K562 (cell line): ENCODE measurements around the gene ARHGAP24. TPM values are rescaled to one million over a fixed set of nuclear protein-coding genes. Genes with fewer than 3 reads are reported as not detected.
A peak's percentile ranks its signal among the peaks of the same experiment; 100 is the strongest.

Experiments used
- ATAC-seq: fragments of 200-7000 bp; cut with Tn5 transposase; 3 replicates; pipeline ENCODE4 v1.9.1; 2020; ENCODE audit warnings: moderate library complexity
- BruUV-seq: library from RNA; stranded (reverse); fragments of 400-500 nt; replicated peaks from 2 replicates; lab custom pipeline; 2021; lab: Mats Ljungman, UMichigan
- CTCF ChIA-PET: fragments of 300-600 bp; formaldehyde crosslinking; extraction: SDS; loops from one replicate; lab custom pipeline; 2021; ENCODE audit warnings: low intra/inter-chr PET ratio; lab: Yijun Ruan, JAX
- POLR2A ChIA-PET: fragments of 300-600, 350-650 bp; sonication (Branson Sonifier 250); formaldehyde crosslinking; extraction: SDS; loops from one replicate; lab custom pipeline; 2021; ENCODE audit warnings: antibody characterized with exemption, inconsistent platforms; lab: Yijun Ruan, JAX
- DNase-seq, 4 experiments: peaks; one replicate each; pipeline versions ENCODE4 v3.0.0 to v3.0.0-alpha.2; 2011 to 2018; ENCODE audit warnings: low spot score in 3 of 4, mixed read lengths in 3 of 4; ENCODE audit errors: extremely low read depth in 1 of 4
- FAIRE-seq: peaks from 2 replicates; lab custom pipeline; 2011; peaks lifted over from hg19 to GRCh38; lab: Jason Lieb, UNC
- H2AFZ ChIP-seq: 2 replicates; pipeline ENCODE4 v1.6.0; 2011; ENCODE audit warnings: low read depth, low read length, control low read depth, inconsistent platforms
- H3K27ac ChIP-seq: fragments of 200-600 bp; 3 replicates; pipeline ENCODE4 v1.8.0; 2011; ENCODE audit warnings: low read depth, mild to moderate bottlenecking, control low read depth, inconsistent platforms, low read length, moderate library complexity, mixed read lengths; ENCODE audit errors: extremely low read depth
- H3K27me3 ChIP-seq, 2 experiments: fragments of 300-600 bp in 1 of 2; 2 replicates in 1 of 2; 3 replicates in 1 of 2; pipeline versions ENCODE4 v1.6.0 to v1.8.0; 2011; ENCODE audit warnings: inconsistent platforms in 2 of 2, low read length in 2 of 2, mild to moderate bottlenecking in 1 of 2, mixed read lengths in 1 of 2, moderate library complexity in 1 of 2; ENCODE audit not compliant: control insufficient read depth in 2 of 2, insufficient read depth in 2 of 2
- H3K36me3 ChIP-seq: fragments of 300-600 bp; 3 replicates; pipeline ENCODE4 v1.8.0; 2011; ENCODE audit warnings: mild to moderate bottlenecking, low read length, inconsistent platforms; ENCODE audit not compliant: control insufficient read depth, insufficient read depth
- H3K4me1 ChIP-seq, 2 experiments: fragments of 200-600 bp in 1 of 2; replicated peaks in 1 of 2; 2 replicates in 1 of 2; 3 replicates in 1 of 2; pipeline versions ENCODE4 v1.5.1 to v1.8.0; 2011; ENCODE audit warnings: inconsistent platforms in 2 of 2, low read length in 2 of 2, mild to moderate bottlenecking in 1 of 2, mixed read lengths in 1 of 2, moderate library complexity in 1 of 2; ENCODE audit not compliant: control insufficient read depth in 2 of 2, insufficient read depth in 2 of 2
- H3K4me2 ChIP-seq: 2 replicates; pipeline ENCODE4 v1.6.1; 2011; ENCODE audit warnings: low read length, control low read depth, inconsistent platforms, mixed read lengths; ENCODE audit not compliant: insufficient read depth
- H3K4me3 ChIP-seq: fragments of 200-600 bp; sonication (generic), shearing (Covaris generic); 2 replicates; pipeline ENCODE4 v1.5.1; 2016; ENCODE audit warnings: control low read depth, inconsistent platforms
- H3K79me2 ChIP-seq: fragments of 200-600 bp; 3 replicates; pipeline ENCODE4 v1.8.0; 2011; ENCODE audit warnings: low read length, inconsistent platforms; ENCODE audit not compliant: control insufficient read depth, insufficient read depth
- H3K9ac ChIP-seq, 2 experiments: 2 replicates each; pipeline versions ENCODE4 v1.6.0 to v1.6.1; 2011; ENCODE audit warnings: low read depth in 2 of 2, low read length in 2 of 2, control low read depth in 1 of 2, inconsistent platforms in 1 of 2, mild to moderate bottlenecking in 1 of 2, mixed read lengths in 1 of 2; ENCODE audit not compliant: insufficient read depth in 1 of 2
- H3K9me1 ChIP-seq: one replicate; pipeline ENCODE4 v1.6.0; 2011; ENCODE audit warnings: inconsistent platforms, mild to moderate bottlenecking, low read length, moderate library complexity; ENCODE audit not compliant: control insufficient read depth, insufficient read depth
- H3K9me3 ChIP-seq: replicated peaks from 2 replicates; pipeline ENCODE4 v1.5.1; 2011; ENCODE audit warnings: low read depth, low read length, inconsistent platforms; ENCODE audit not compliant: control insufficient read depth, insufficient read depth
- H4K20me1 ChIP-seq: replicated peaks from 2 replicates; pipeline ENCODE4 v1.6.1; 2011; ENCODE audit warnings: low read length, inconsistent platforms, mixed read lengths; ENCODE audit not compliant: control insufficient read depth, insufficient read depth
- DMBX1 ChIP-seq: fragments of 250-450 bp; sonication (Bioruptor Pico); IDR thresholded peaks from 2 replicates; pipeline ENCODE4 v1.8.0; 2022; ENCODE audit warnings: inconsistent platforms, mild to moderate bottlenecking, moderate library complexity, borderline replicate concordance
- RBM25 ChIP-seq: fragments of 200-400 bp; formaldehyde crosslinking; IDR thresholded peaks from 2 replicates; pipeline ENCODE4 v1.6.1; 2018; ENCODE audit warnings: low read length, low read depth, moderate library complexity; ENCODE audit not compliant: severe bottlenecking
- SIN3A ChIP-seq, 2 experiments: fragments of 150-350 bp in 1 of 2; IDR thresholded peaks; 2 replicates each; pipeline ENCODE4 v1.6.1; 2011 to 2016; ENCODE audit warnings: borderline replicate concordance in 2 of 2, low read depth in 2 of 2, low read length in 2 of 2, mild to moderate bottlenecking in 2 of 2, moderate library complexity in 2 of 2; ENCODE audit not compliant: control insufficient read depth in 1 of 2
- THRAP3 ChIP-seq: fragments of 450-650 bp; IDR thresholded peaks from 2 replicates; pipeline ENCODE4 v1.6.1; 2016; ENCODE audit warnings: mild to moderate bottlenecking, inconsistent platforms, borderline replicate concordance
- ZFP36 ChIP-seq: fragments of 150-350 bp; IDR thresholded peaks from 2 replicates; pipeline ENCODE4 v1.6.1; 2018; ENCODE audit warnings: low read length, low read depth; ENCODE audit not compliant: partially characterized antibody
- ZNF668 ChIP-seq: fragments of 250-450 bp; sonication (Bioruptor Pico); IDR thresholded peaks from 2 replicates; pipeline ENCODE4 v1.8.0; 2022; ENCODE audit warnings: mild to moderate bottlenecking, inconsistent platforms
- WGBS: fragments of 100-300 bp; shearing (Covaris generic); methylation state at CpG from one replicate; pipeline ENCODE4 v1.1.6; 2016; ENCODE audit warnings: low coverage, mixed read lengths; ENCODE audit not compliant: insufficient coverage; ENCODE audit errors: missing lambda C conversion rate; 5-methylcytosine and 5-hydroxymethylcytosine counted together
- in situ Hi-C: fragments of 300-500 bp; cut with MboI; formaldehyde crosslinking; loops from 4 replicates; pipeline ENCODE4 v1.15.0; 2018; ENCODE audit warnings: inconsistent platforms, mixed read lengths
- intact Hi-C: fragments of 100-400 bp; cut with micrococcal nuclease; formaldehyde crosslinking; loops from 2 replicates; pipeline ENCODE4 v1.14.2; 2022
- polyA plus RNA-seq, 8 experiments: library from polyadenylated mRNA; depleted of rRNA in 4 of 8; stranded (reverse) in 5 of 8; unstranded in 3 of 8; fragments of >200 nt; fragmentation: Nextera tagmentation in 2 of 8; fragmentation: Illumina TruSeq in 1 of 8; extraction: Ambion mirVana in 2 of 8; extraction: Trizol in 1 of 8; gene quantifications; 2 replicates each; pipeline versions ENCODE4 v1.2.1 to v1.2.3, GENCODE V29; 2011 to 2014; ENCODE audit warnings: inconsistent platforms in 1 of 8, missing spikeins in 1 of 8
- total RNA-seq, 7 experiments: library from RNA; depleted of rRNA in 6 of 7; stranded (reverse); fragments of >200 nt in 6 of 7; fragmentation: Illumina TruSeq in 2 of 7; extraction: Trizol in 2 of 7; gene quantifications; 2 replicates each; pipeline versions ENCODE4 v1.2.1 to v1.2.3, GENCODE V29; 2011 to 2021; ENCODE audit warnings: low replicate concordance in 1 of 7
- TF ChIP-seq, protein P1 (sequence below), 2 experiments: fragments of 200-800 bp in 1 of 2; sonication (Bioruptor generic) in 1 of 2; sonication (generic) in 1 of 2; formaldehyde crosslinking in 1 of 2; IDR thresholded peaks in 1 of 2; conservative IDR thresholded peaks in 1 of 2; 2 replicates each; pipeline versions ENCODE4 v1.5.0 to v1.6.1; 2016 to 2020; ENCODE audit warnings: missing compliant biosample characterization in 1 of 2, missing genetic modification characterization in 1 of 2, missing genetic modification reagents in 1 of 2
- TF ChIP-seq, protein P2 (sequence below), 2 experiments: fragments of 450-650 bp in 1 of 2; IDR thresholded peaks; 2 replicates each; pipeline ENCODE4 v1.6.1; 2011 to 2017; ENCODE audit warnings: low read depth in 2 of 2, antibody characterized with exemption in 1 of 2, borderline replicate concordance in 1 of 2, low read length in 1 of 2, mild to moderate bottlenecking in 1 of 2, mixed read lengths in 1 of 2; ENCODE audit not compliant: control insufficient read depth in 1 of 2
- TF ChIP-seq, protein P3 (sequence below): sonication (generic); formaldehyde crosslinking; IDR thresholded peaks from 2 replicates; pipeline ENCODE4 v1.8.0; 2023; ENCODE audit warnings: missing genetic modification reagents, mild to moderate bottlenecking, borderline replicate concordance

ARHGAP24 gene
- total and polyA plus RNA-seq, 9 of the 15 experiments (the other 6 are each of a cell fraction or from before 2014, with no cell fraction given), result 8.0 to 22.6 (median 14.0) TPM

DNA sequence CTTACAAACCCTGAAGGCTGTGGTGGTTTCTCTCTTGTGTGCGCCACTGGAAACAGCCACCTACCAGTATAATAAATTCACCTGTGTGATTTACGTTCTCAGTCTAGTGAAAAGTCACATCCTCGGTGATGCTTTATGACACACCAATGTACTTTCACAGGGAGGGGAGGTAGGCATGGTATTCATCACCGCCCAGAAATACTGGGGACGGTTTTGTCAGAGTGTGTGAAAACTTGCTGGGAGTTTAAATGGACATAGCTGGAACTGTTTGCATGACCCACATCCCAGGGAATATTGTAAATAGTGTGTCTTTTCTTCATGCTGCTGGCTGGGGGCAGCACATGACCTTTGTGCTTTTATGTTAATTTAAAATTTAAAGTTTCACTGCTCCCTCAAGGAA lies 463.1 kb downstream of the ARHGAP24 start (continued):
- TF ChIP-seq ZNF668 (CRISPR knock-in tag) (no peak), THRAP3 (no peak), SIN3A (IDR thresholded peaks at IDR 0.05; ENCODE audit: borderline replicate concordance in 2 of 2, control insufficient read depth in 1 of 2, low read depth in 2 of 2, low read length in 2 of 2) (no peak)
- TF ChIP-seq, protein P1, sequence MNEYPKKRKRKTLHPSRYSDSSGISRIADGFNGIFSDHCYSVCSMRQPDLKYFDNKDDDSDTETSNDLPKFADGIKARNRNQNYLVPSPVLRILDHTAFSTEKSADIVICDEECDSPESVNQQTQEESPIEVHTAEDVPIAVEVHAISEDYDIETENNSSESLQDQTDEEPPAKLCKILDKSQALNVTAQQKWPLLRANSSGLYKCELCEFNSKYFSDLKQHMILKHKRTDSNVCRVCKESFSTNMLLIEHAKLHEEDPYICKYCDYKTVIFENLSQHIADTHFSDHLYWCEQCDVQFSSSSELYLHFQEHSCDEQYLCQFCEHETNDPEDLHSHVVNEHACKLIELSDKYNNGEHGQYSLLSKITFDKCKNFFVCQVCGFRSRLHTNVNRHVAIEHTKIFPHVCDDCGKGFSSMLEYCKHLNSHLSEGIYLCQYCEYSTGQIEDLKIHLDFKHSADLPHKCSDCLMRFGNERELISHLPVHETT (CRISPR knock-in tag; conservative IDR thresholded peaks at IDR 0.05 in 1 of 2, IDR thresholded peaks at IDR 0.05 in 1 of 2), result no peak
- TF ChIP-seq, all 486 proteins: peak for 0

DNA sequence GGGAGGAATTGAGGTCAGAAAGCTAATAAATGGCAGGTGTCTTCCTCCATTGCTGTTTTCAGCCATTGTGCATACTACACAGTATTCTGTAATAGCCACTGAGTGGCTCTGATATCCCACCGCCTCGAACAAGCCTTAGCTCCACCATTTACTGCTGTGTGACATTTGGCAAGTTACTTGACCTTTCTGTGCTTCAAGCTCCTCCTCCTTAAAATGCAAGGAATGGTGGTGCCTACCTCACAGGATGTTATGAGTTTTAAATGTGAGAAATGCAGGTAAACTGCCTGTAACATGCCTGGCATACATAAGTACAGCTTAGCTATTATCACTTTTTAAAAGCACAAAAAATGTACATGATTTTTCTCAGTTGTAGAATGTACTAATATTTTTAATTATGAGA lies 464.0 kb downstream of the ARHGAP24 start:
- Histone ChIP-seq H3K4me3 (no peak overlapping the region), H3K36me3 (no peaks in the 10 kb centered on the region), H3K27me3 (no peaks in the 10 kb centered on the region), H3K27ac (no peak overlapping the region), H2AFZ (no peak overlapping the region), H3K9me1 (no peaks in the 10 kb centered on the region), H3K79me2 (no peaks in the 10 kb centered on the region), H3K4me2 (no peak overlapping the region), H3K9ac (no peak overlapping the region), H4K20me1 (no peaks in the 10 kb centered on the region), H3K9me3 (no peaks in the 10 kb centered on the region), H3K4me1 (no peaks in the 10 kb centered on the region)
- in situ Hi-C loops (no loop called here), intact Hi-C loops (no loop called here)
- CTCF ChIA-PET, result no interaction called here
- POLR2A ChIA-PET, result no interaction called here
- ATAC-seq (no peak), FAIRE-seq (no peak), DNase-seq (no peak)
- whole genome bisulfite sequencing, result 61% methylated on average over 2 of the region's 2 CpGs
- BruUV-seq, result no TSS peak
- TF ChIP-seq, protein P2, sequence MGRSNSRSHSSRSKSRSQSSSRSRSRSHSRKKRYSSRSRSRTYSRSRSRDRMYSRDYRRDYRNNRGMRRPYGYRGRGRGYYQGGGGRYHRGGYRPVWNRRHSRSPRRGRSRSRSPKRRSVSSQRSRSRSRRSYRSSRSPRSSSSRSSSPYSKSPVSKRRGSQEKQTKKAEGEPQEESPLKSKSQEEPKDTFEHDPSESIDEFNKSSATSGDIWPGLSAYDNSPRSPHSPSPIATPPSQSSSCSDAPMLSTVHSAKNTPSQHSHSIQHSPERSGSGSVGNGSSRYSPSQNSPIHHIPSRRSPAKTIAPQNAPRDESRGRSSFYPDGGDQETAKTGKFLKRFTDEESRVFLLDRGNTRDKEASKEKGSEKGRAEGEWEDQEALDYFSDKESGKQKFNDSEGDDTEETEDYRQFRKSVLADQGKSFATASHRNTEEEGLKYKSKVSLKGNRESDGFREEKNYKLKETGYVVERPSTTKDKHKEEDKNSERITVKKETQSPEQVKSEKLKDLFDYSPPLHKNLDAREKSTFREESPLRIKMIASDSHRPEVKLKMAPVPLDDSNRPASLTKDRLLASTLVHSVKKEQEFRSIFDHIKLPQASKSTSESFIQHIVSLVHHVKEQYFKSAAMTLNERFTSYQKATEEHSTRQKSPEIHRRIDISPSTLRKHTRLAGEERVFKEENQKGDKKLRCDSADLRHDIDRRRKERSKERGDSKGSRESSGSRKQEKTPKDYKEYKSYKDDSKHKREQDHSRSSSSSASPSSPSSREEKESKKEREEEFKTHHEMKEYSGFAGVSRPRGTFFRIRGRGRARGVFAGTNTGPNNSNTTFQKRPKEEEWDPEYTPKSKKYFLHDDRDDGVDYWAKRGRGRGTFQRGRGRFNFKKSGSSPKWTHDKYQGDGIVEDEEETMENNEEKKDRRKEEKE (IDR thresholded peaks at IDR 0.05; ENCODE audit: borderline replicate concordance in 1 of 2, control insufficient read depth in 1 of 2, low read depth in 2 of 2, low read length in 1 of 2), result no peak
- TF ChIP-seq ZFP36, result peak; percentile 73
- peak; percentile 88 for TF ChIP-seq RBM25
- no peak for TF ChIP-seq DMBX1
- TF ChIP-seq, protein P3, sequence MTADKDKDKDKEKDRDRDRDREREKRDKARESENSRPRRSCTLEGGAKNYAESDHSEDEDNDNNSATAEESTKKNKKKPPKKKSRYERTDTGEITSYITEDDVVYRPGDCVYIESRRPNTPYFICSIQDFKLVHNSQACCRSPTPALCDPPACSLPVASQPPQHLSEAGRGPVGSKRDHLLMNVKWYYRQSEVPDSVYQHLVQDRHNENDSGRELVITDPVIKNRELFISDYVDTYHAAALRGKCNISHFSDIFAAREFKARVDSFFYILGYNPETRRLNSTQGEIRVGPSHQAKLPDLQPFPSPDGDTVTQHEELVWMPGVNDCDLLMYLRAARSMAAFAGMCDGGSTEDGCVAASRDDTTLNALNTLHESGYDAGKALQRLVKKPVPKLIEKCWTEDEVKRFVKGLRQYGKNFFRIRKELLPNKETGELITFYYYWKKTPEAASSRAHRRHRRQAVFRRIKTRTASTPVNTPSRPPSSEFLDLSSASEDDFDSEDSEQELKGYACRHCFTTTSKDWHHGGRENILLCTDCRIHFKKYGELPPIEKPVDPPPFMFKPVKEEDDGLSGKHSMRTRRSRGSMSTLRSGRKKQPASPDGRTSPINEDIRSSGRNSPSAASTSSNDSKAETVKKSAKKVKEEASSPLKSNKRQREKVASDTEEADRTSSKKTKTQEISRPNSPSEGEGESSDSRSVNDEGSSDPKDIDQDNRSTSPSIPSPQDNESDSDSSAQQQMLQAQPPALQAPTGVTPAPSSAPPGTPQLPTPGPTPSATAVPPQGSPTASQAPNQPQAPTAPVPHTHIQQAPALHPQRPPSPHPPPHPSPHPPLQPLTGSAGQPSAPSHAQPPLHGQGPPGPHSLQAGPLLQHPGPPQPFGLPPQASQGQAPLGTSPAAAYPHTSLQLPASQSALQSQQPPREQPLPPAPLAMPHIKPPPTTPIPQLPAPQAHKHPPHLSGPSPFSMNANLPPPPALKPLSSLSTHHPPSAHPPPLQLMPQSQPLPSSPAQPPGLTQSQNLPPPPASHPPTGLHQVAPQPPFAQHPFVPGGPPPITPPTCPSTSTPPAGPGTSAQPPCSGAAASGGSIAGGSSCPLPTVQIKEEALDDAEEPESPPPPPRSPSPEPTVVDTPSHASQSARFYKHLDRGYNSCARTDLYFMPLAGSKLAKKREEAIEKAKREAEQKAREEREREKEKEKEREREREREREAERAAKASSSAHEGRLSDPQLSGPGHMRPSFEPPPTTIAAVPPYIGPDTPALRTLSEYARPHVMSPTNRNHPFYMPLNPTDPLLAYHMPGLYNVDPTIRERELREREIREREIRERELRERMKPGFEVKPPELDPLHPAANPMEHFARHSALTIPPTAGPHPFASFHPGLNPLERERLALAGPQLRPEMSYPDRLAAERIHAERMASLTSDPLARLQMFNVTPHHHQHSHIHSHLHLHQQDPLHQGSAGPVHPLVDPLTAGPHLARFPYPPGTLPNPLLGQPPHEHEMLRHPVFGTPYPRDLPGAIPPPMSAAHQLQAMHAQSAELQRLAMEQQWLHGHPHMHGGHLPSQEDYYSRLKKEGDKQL (CRISPR knock-in tag), result no peak
